Fibroblast of skin of abdomen (primary cell): Measurements from ENCODE around the gene MRPL23.

Source experiments
- DNase-seq: peaks from one replicate; pipeline ENCODE4 v3.0.0-alpha.2; 2013

Gene MRPL23

DNA sequence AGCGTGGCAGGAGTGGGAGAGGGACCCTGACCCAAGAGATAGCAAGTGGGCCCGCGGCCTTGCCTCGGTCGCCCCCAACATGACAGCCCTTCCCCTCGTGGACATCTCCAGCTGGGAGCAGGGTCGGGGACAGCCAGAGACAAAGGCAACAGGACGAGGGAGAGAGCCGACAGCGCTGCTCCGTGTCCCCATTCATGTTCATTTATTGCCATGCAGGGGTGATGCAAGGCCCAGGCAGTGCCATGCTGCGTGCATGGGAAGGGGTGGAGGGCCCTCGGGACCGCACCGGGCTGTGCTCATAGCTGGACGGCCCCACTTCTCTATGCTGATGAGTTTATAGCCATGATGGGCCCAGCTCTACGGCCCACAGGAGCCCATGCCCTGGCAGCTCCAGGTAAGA lies 12.7 kb downstream of the MRPL23 start:
- no peak for DNase-seq

DNA sequence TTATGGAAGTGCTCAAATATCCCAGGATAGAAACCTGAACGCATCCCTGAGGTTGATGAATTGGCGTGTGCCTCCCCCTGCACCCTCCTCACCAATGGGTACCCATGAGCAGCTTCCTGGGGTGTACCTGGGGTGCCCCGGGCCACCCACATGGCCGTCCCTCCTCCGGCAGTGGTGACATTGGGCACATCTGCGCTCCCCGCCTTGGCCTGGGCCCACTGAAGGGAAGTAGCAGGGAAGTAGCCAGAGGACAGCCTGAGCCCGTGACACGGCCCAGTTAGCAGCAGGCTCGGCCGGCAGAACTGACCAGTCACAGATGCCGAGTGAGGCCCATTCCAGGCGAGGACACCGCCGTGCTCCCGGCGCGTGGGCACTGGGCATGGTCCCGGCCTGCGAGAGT lies 16.7 kb downstream of the MRPL23 start:
- DNase-seq, result no peak

DNA sequence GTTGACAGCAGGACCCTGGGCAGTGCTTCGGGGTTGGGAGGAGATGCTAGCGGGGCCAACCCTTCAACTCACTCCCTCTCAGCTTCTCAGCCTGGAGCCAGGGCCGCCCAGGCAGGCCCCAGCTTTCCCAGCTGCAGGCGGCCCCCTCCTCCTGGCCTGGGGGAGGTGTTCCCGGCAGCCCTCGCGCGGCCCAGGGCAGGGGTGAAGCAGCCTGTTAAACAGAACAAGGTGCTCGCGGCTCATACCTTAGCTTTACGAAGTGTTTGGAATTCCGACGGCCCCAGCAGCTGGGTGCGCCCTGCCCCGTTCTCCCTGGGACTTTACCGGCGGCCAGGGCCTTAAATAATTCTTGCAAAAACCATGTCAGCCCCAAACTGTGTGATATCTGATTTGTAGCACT lies 17.2 kb downstream of the MRPL23 start:
- DNase-seq, result no peak

DNA sequence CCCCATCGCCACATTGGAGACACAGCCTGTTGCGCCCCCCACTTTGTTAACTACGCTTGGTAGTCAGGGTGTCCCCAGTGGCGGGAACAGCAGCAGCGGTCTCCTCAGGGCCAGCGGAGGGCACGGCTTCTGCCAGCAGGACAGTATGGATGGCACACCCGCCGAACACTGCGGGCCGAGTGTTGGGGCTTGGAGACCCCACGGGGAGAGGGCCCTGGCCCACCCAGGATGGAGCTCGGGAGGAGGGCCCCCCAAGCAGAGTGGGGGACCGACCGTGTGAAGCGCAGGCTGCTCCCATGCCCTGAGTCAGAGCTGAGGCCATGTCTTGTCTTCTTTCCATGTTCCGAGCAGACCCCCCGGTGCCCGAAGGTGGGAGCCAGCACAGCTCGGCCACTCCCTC lies 17.8 kb downstream of the MRPL23 start:
- no peak for DNase-seq

DNA sequence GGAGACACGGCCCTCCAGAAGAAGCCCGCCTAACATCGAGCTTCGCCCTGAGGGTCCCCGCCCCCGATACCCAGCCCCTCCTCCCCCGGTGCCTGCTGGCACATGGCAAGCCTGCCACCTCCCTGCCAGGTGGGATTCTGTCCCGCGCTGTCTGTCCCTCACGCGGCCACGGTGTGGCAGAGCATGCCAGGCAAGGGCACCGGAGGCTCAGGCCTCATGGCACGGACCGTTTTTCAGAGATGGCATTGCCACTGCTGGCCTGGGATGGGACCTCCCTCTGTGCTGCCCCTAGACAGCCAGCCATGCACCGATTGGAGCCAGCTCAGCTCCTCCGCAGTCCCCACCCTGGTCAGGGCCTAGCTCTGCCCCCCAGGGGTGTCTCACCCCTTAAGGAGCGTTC lies 19.4 kb downstream of the MRPL23 start:
- DNase-seq, result no peak

DNA sequence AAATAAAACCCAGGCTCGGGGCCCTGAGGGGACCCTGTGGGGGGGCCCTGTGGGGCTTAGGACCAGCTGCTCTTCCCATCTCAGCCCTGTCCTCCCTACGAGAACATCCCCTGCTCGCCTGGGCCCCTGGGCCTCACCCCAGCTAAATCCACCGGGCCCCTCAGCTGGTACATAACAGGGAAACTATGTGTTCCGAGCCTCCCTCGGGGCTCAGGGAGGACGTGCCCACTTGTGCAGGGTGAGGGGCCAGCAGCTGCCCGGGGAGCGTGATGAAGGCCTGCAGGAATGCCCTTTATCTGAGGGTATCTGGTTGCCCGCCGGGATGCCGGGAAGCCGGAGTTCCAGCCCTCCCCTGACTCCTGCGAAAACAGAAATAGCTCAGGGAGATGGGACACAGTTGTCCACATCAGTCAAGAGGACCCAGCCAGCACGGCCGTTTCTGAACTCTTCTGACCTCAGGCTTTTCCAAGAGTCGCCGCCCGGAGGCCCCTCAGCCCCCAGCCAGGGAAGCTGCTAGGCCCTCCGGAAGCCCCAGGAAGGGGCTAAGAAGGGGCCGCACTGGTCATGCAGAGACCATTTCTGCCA lies 20.6 kb downstream of the MRPL23 start:
- no peak for DNase-seq

DNA sequence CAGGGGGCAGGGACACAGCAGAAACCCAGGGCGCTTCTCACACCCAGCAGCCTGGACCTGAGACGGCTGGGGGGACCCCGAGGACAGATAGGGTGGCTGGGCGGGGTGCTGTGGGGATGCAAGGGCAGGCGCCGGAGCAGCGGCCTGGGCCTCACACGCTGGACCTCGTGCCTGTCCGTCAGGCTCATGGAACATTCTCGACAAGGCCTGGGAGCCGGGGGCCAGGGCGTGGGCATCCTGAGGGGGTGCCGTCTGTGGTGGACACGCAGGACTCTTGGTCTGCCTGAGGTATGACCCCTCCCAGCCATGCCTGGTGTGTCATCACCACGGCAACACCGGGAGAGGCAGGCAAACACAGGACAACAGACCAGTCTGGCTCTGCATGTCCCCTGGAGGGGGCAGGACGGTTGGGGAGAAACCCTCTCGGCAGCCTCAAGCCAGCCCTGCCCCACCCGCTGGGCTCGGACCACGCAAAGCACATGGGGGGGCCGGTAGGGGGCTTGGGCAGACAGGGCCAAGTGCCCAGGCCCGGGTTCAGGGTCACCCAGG lies 21.4 kb downstream of the MRPL23 start:
- no peak for DNase-seq

DNA sequence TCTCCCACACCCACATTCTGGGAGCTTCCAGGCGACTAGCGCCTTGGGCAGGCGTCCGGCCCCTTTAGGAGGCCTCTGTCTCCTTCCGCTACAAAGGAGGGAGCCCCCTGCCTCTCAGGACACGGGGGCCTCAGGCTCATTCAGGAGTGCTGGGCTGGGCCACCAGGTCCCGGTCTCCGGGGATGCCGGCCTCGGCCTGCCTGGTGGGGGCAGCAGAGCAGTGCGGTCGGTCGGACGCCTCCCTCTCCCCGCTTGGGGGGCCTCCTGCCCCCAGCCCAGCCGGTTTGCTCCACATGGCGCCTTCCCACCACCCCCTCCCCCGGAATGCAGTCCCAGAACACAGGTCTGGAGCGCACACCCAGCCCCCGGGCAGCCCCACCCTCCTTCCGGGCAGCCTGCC lies 21.9 kb downstream of the MRPL23 start:
- DNase-seq, result no peak

DNA sequence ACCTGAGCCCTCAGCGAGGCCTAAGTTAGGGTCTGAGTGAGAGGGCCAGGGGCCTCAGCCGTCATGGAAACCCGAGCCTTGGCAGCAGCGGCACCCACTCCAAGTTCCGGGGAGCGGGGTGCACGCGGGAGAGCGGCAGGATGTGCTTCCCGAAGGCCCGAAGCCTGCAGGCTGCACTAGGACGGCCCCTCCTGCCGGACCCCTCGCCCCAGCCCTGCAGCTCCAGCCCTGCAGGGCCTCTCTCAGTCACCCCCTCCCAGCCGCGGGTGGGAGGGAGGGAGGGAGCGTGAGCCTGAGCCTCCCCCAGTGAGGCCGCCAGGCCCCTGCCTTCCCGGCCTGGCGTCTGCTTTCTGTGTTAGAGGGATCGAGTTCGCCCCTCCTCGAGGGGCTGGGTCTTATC lies 22.6 kb downstream of the MRPL23 start:
- no peak for DNase-seq

DNA sequence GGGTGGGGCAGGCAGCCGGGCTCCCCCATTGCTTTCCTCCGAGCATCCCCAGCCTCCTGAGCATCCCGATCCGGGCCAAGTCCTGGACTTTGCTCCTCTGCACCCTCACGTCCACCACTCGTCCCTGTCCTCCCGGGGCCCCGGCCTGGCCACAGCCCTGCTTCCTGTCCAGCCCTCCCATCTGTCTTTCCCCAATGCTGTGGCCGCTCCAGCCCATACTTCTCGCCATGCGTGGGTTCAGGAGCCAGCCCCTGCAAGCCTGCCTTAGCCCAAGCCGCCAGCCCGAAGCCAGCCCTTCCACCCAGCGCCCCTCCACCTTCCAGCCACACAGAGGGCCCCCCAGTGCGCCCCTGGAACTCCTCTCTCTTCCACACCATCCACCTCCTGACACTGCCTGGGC lies 23.8 kb downstream of the MRPL23 start:
- DNase-seq, result no peak

DNA sequence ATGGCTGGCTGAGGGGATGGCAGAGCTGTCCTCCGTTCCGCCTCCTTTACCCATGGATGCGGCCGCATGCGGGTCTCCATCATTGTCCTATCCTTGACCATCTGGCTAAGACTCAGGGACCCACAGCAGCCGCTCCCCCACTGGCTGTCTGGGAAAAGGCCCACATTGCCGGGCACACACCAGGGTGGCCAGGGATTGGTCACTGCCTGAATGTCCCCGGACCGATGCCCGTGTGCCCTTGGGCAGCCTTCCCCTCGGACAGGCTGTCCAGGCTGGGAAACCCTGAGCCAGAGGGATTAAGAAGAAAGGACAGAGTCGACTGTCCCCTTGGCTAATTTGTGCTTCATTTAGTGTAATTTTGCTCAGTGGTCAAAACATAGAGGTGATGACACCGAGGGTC lies 28.1 kb downstream of the MRPL23 start:
- DNase-seq, result no peak

DNA sequence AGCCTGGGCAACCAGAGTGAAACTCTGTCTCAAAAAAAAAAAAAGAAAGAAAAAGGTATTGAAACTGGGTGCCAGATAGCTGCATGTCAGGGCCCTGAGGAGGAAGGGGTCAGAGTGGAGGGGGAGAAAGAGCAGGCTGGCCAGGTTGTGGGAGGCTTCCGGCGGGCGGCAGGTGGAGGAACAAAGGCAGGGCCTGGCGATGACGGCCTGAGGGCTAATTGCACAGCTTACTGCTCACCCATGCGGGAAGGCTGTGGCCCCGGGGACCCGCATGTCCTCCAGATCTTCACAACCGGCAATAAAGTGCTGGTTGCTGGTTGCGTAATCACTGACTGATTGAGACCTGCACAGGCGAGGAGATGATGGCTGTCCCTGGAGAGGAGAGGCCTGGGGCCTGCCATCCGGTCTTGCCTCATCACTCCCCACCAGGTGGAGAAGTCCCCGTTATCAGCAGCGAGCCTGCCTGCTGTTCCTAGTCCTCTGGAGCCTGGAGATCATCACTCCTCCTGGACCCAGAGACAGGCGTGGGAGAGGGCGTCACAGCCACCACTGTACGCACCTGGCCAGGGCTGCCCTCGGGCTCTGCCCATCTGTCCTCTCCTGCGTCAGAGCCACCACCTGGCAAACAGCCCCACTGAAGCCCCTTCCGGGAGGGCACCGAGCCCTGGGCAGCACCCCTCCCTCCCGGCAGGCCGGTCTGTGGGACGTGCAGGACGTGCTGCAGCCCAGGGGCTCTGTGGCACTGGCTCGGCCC lies 31.8 kb downstream of the MRPL23 start:
- DNase-seq, result no peak

DNA sequence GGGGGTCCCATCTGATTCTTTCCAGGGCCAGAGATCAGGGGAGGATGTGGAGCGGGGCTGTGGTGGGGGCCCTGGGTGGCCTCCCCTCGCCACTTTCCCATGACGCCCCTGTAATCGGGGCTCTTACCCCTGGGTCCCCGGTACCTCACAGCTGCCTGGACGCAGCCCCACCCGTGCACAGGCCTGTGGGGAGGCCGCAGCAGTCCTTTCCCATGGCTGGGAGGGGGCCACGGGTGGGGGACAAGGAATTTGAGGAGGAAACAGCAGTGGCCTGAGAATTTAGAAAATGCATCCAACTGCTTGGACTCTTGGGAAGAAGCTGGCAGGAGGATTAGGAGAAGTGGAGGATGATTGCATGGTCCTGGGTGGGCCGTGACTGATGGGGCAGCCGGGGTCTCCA lies 32.5 kb downstream of the MRPL23 start:
- DNase-seq, result no peak

DNA sequence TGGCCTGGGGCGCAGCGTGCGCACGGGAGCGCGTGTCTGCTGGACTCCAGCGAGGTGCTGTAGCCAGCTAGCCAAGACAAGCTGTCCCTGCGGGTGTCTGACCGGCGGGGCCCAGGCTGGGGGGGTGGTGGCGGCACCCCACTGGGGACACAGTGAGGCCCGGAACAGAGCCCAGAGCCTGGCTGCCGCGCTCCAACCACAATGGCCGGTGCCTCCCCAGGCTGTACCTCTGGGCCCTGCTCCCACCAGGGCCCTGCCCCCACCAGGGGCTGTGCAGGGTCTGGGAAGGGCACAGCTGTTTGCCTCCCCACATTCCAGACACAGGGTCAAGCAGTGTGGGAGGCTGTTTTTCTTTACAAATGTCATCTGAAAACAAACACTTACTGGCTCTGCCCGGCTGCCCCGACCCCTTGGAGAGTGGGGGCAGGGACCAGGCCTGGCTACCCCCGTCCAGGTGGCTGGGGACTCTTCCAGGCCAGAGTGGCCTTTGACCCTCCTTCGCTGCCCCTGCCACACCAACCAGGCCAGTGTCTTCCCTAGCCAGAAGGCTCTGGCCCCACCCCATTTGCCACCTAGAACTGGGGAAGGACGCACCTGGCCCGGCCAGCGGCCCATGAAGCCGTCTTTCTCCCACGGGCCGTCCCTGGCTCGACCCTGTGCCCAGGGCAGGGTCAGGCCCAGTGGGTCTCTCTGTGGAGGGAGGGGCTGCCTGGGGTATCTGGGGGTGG lies 35.9 kb downstream of the MRPL23 start:
- DNase-seq, result no peak

DNA sequence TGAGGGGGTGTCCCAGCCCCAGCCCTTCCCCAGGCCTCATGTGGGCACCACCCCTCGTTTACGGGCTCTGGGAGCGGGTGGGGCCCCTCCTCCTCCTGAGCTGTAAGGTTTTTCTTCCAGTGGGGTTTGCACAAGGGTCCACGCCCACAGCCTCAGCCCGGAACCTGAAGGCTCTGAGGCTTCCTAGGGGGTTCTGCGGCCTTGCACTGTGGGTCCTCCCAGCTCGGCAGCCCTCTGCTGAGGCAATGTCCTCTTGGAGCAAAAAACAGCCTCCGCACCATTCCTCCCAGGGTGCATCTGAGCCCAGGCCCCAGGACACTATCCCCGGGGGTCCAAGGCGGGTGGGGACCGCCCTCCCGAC lies 36.4 kb downstream of the MRPL23 start:
- DNase-seq, result no peak

DNA sequence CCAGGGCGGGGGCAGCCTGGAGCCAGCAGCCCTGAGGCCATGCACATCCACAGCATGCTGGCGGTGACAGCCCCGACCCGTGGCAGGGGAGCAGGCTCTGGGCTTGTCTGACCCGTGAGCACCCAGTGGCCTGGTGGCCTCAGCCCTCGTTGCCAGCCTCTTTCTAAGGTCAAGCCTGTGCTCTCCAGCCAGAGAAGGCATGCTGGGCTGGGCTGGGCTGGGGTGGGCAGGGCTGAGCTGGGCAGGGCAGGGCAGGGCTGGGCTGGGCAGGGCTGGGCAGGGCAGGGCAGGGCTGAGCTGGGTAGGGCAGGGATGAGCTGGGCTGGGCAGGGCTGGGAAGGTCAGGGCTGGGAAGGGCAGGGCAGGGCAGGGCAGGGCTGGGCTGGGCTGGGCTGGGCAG lies 39.9 kb downstream of the MRPL23 start:
- DNase-seq, result no peak

DNA sequence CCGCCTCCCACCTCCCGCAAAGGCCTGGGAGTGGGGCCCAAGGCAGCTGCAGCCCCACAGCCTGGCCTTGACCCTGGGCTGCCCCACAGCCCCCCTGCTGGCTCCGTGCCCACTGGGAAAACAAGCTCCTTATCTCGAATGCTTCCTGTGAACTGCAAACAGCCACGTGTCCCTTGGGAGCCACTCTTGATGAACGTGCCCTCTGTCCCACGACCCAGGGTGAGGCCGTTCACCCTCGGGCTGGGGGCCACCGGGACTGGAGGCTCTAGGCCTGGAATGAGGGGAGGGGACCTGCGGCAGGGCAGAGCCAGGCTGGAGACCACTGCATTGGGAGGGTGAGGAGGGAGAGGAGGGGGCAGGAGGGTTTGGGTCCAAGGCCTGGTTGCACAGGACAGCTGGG lies 41.0 kb downstream of the MRPL23 start:
- no peak for DNase-seq

DNA sequence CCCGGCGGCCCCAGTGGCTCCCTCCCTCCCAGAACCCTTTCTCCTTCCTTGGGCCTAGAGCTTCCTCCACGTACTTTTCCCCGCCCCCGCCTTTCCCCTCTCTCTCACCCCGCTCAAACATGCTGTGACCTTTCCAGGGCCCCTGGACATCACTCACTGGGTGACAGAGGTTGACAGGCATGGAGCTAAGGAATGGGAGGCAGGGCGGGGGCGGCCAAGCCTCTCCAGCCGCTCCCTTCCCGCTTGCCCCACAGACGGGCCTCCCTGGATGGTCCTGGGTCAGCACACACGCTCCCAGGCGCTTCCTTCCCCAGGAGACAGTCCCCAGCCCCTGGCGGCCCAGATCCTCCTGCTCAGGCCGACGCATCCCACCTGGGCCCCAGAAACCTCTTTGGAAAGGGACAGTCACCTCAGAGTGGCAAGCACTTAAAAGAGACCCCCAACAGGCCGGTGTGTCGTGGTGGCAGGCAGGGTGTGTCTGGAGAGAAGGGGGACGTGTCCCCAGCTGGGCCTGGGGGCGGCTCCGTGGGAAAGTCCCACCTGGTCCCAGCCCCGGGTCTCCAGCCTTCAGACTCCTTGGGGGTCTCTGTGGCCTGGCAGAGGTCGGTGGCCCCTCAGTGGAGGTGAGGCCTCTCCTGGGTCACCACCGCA lies 41.7 kb downstream of the MRPL23 start:
- no peak for DNase-seq

DNA sequence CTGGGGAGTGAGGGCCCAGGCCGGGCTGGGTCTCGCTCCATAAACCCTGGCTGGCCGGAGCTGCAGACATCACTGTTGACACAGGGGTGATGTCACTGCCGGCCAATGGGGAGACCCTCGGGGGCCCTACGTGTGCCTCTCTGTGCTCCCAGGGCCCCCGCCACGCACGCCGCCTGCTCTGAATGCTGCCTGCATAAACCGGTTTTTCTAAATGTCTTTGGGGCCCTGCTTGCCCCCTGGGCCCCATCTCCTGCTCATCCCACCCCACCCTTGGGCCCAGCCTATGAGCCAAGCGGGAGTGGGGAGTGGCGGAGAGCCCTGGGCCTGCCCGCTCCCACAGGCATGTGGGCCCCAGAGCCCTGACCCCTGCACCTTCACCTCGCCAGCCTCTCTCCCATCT lies 42.8 kb downstream of the MRPL23 start:
- DNase-seq, result no peak

DNA sequence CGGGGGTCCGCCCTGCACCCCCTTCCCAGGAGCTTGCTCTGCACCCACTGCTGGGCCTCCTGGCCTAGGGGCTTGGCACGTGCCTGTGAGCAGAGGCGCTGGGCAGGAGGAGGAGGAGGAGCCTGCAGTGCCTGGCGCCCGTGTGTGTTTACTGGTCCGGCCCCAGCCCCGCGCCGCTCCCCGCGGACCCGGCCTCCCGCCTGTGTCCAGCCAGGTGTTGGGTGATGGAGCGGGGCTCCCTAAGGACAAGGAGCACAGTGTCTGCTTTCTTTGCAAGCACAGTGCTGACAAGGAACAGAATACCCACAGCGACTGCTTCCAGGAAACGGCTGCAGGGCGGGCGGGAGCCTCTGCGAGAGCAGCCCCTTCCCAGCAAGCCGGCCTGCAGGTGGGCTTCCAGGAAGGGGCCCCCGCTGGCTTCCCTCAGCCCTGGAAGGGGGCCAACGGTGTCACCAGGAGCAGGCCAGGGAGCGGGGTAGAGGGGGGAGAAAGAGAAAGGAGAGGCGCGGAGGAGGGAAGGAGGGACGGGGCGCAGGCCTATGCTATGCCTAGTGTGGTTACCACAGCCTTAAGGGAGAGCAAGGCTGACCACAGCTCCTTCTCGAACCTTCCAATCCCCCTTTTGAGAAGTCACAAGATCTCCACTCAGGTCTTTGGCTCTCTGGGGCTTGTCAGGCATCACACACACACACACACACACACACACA lies 43.9 kb downstream of the MRPL23 start:
- no peak for DNase-seq

DNA sequence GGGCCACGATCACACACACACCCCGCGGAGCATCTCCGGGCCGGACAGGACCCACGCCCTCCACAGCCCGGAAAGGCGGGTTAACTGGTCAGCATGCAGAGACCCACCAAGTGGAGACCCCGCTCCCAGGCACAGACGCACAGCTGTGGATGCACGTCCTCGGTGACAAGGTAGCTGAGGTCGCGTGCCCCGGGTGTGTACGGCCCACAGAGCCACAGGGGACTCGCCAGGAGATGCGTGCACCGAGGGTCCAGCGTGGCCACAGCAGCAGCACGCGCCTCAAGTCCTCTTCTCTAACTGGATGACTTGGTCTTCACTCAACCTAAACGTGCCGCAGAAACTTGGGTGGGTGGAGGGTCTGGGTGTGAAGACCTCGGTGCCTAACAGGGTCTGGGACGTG lies 45.0 kb downstream of the MRPL23 start:
- DNase-seq, result no peak

DNA sequence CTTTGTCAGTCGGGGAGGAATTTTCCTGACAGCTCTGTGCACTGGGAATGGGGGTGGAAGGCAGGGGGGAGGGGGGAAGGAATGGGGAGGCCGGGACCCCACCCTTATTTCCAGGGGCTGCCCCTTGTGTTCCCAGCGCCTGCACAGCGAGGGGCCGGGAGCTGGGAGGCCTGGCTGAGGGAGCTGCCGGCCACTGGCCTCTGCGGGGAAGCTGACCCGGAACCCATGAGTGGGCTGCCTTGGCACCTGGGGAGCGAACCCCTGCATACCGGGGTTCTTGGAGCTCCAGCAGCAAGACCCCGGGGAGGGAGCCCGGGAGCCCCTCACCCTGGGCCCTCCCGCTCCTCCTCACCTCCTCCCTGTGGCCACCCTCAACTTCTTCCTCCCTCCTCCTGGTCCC lies 47.0 kb downstream of the MRPL23 start:
- DNase-seq, result no peak

DNA sequence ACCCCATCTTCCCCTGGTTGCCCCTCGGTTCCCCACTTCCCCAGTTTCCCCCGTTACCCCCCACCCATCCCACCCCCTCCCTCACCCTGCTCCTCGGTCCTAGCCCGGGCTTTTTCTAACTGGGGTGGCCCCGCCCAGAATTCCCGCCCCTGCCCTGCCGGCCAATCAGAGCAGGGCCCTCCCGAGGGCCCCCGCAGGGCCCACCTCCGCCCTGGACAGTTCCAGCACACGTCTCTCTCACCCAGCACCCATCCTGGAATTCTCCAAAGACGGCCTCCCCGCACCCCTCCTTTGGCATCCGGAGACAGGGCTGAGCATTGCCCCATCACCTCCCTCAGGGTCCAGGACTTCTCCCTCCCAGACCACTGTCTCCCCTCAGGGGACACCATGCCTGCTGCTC lies 50.6 kb downstream of the MRPL23 start, which contains the start of gene H19:
TSS of gene H19 (minus strand) at position 88 of the 400 bp plus-strand sequence.
- no peak for DNase-seq
